ENCODE data around the gene ROBO2.

The ROBO2 gene

GRCh38 chr3:77189258-77189657, 149.4 kb downstream of the ROBO2 start:
- DNase-seq (ENCODE audit: low read depth): no peak

DNA sequence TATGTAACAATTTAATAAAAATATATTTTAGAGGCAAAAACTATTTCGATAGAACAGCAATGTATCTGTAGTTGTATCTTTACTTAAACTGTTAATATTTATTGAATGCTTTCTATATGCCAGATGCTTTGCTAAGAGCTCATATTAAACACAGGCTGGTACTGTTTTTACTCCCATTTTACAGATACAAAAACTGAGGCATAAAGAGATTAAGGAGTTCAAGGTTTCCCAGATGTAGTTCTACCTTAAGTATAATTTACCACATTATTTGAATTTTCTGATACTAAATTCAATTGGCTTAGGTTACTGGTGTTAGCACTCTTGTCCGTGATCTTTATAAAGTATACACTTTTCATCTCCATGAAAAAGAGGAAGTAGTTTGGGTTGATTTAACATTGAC, 149.8 kb downstream of the ROBO2 start:
- no peak for DNase-seq (ENCODE audit: low read depth)

- no peak for DNase-seq (ENCODE audit: low read depth)
Measured at GRCh38 chr3:77190374-77190773, 150.5 kb downstream of the ROBO2 start.

DNA sequence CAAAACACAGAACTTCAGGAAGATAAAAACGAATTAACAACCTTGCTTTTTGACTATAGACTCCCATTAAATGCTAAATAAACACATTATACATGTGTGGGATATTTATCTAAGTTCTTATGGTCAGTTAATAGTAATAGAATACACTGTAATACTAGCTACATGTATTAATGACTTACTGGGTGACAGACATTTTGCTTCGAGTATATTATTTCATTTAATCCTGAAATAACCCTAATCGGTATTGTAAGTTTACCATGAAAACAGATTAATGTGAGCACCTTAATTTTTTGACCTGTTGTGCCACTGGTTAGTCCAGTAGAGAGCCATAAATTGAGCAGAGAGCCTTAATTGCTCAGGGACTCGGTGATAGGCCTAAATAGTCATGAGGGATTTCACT, 151.1 kb downstream of the ROBO2 start:
- no peak for DNase-seq (ENCODE audit: low read depth)

- no peak for DNase-seq (ENCODE audit: low read depth)
Measured at GRCh38 chr3:77191640-77192039, 151.7 kb downstream of the ROBO2 start.

GRCh38 chr3:77195766-77196545, 156.1 kb downstream of the ROBO2 start:
- DNase-seq (ENCODE audit: low read depth): no peak

DNA sequence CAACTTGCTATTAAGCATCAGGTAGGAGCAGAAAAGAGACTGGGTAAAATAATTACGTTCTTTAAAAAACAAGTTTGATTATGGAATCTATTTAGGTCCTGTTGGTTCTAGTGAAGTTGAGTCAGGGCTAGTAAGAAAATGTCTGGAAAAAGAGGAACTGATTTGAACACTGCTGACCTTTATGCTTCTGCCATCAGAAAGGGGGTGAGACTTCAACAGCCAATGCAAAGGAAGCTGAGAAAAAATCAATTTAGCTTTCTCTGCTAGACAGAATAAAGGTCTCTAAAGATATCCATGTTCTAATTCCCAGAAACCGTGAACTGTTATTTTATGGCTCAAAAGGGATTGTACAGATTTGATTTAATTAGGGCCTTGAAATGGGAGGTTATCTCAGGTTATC, 157.5 kb downstream of the ROBO2 start:
- DNase-seq (ENCODE audit: low read depth): no peak

DNA sequence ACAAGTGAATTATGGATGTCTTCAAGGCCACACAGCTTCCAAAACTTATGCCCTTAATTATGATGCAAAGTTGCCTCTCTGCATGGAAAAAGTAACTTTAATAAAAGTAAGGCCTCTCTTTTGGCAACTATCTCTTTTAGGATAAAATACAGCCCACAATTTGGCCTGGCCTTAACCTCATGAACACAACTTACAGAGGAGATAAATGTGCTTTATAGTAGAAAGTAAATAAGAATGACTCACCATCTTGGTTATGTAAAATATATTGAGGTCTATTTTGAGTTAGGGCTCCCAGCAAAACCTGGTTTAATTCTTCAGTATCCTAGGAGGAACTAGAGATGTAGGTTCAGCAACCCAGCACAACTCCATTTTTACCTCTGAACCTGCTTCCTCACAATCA, 164.0 kb downstream of the ROBO2 start:
- no peak for DNase-seq (ENCODE audit: low read depth)

GRCh38 chr3:77204788-77205187, 164.9 kb downstream of the ROBO2 start:
- DNase-seq (ENCODE audit: low read depth): no peak

DNA sequence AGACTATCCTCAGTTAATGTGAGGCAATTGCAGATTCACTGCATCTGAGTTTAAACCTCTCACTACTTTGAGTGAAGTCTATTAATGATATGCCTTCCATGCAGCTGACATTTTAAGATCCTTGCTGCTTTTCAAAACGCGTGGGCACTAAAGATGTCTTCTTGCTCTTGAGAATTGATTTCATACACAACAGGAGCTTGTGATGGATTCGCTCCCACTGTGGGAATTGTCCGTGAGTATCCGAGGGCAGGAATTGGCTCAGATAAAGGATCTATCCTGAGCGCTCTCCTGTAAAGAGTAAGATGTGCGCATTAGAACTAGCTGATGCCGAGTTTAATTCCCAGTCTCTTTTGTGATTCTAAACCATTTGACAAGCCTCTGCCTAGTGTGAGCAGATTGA, 167.9 kb downstream of the ROBO2 start:
- no peak for DNase-seq (ENCODE audit: low read depth)

GRCh38 chr3:77222701-77223100, 182.8 kb downstream of the ROBO2 start:
- DNase-seq (ENCODE audit: low read depth): no peak

DNA sequence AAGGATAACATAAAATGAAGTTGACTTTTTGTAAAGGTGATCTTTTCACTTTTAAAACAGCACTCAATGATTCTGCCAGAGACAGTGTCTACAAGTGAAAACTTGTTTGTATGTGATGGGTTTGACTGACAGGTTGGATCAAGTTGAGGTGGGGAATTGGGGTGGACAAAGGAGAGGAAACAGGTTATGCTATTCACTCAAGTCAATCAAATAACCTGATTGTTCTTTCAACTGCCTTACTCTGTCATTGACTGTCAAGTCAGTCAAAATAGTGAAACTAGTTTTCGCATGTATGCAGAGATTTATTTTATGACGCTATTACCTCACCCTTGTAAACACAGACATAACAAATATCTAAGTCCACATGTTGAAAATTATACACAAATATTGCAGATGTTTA, 187.7 kb downstream of the ROBO2 start:
- DNase-seq (ENCODE audit: low read depth): no peak

DNA sequence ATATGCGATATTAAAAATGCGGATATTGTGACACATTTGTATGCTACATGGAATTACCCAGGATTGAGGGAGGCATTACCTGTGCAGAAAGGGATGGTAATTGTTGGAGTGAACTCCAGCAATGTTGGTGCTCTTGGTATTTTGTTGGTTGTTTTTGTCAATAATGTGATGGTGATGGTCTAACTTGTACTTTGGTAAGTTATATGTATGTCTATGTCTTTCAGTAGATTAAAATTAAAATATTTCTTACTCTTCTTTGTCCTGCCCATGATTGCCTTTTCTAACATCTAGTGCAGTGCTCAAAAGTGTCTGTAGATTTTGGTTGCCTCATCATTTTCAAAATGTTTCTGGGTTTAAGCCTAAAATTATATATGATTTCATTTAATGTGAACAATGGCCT, 192.7 kb downstream of the ROBO2 start:
- no peak for DNase-seq (ENCODE audit: low read depth)

DNA sequence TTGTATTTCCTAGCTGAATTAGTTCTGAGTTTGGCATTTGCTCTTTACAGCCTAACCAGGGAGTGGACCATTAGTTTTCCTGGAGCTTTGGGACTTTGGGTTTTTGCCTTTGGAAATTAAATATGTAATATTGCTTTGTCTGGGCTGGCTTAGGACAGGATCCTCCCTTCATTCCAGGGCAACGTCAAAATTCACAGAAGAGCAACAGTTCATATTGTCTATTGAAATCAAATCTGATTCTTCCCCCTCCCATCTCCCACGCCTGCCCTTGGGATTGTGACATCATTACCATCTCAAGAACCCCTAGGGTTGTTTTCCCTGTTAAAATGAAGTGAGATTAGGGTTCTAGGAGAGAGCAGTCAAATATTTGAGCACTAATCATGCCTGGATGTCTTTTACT, 194.1 kb downstream of the ROBO2 start:
- DNase-seq (ENCODE audit: low read depth): no peak

- DNase-seq (ENCODE audit: low read depth): no peak
Measured at GRCh38 chr3:77236118-77236517, 196.2 kb downstream of the ROBO2 start.

- DNase-seq (ENCODE audit: low read depth): no peak
Measured at GRCh38 chr3:77240072-77240650, 200.3 kb downstream of the ROBO2 start.

GRCh38 chr3:77242371-77242770, 202.5 kb downstream of the ROBO2 start:
- DNase-seq (ENCODE audit: low read depth): no peak

DNA sequence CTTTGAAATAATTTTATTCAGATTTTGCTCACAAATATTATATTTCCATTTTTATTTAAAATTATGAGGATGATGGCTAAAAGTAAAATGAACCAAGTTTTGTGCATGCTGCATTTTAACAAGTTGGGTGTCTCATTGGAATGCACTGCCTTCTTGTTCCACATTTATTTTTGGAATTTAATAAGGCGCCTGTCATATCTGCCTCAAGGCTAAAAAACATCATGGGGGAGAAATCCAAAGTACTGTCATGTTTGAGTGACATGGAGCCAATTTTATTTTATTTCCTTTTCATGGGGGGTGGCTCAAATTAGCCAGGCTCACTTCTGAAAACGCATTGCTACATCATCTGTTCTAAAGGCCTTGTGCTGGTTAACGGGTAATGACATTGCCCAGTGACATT, 205.1 kb downstream of the ROBO2 start:
- no peak for DNase-seq (ENCODE audit: low read depth)

DNA sequence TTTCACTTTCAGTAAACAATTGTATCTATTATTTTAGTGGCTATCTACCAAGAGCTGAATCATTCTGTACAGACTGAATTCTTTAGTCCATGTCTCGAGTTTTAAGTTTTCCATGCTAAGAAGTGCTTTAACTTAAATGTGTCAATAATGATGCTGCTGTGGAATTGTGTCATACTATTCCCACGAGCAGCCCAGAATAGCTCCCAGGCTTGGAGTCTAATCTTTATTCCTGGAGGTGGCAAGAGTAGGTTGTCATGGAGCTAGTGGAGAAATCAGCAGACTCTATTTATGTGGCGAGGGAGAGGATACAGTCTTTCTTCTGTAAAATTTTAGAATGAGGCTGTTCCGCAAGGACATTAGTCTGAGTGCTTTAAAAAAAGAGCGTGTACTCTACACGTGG, 207.2 kb downstream of the ROBO2 start:
- no peak for DNase-seq (ENCODE audit: low read depth)

GRCh38 chr3:77247817-77248216, 207.9 kb downstream of the ROBO2 start:
- DNase-seq (ENCODE audit: low read depth): no peak

DNA sequence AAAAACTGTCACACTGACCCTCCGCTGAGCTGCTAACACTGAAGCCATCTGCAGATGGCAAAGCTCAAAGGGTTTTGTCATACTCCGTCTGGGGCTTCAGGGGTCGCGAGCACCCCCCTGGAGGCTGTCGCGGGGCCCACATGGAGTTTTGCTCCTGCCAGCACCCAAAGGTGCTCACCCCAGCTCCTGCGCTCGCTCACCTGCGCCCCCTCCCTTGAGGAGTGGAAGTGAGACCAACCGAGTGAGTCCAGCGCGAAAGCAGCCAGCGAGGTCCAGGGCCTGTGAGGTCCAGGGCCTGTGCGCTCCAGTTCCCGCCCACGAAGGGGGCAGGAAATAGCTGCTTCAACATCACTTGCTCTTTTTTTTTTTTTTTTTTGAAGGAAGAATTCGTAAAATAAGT, 208.5 kb downstream of the ROBO2 start:
- DNase-seq (ENCODE audit: low read depth): no peak

- DNase-seq (ENCODE audit: low read depth): no peak
Measured at GRCh38 chr3:77251136-77251535, 211.2 kb downstream of the ROBO2 start.

GRCh38 chr3:77254967-77255831, 215.3 kb downstream of the ROBO2 start:
- DNase-seq (ENCODE audit: low read depth): no peak

Data from stimulated activated CD8-positive, alpha-beta memory T cell treated with anti-CD3 and anti-CD28 coated beads, Interleukin-4, amount 100 ng/mL, for 24 hours (primary cell).